ENCODE results near the gene CTNNA2.

Gene CTNNA2

GRCh38 chr2:80525152-80525551 is 1012.3 kb downstream of the CTNNA2 start:
- no peak for DNase-seq

- DNase-seq, result no peak
Observed at GRCh38 chr2:80527119-80527518, 1014.3 kb downstream of the CTNNA2 start.

GRCh38 chr2:80529466-80530165 is 1016.8 kb downstream of the CTNNA2 start:
- DNase-seq, result no peak

GRCh38 chr2:80530442-80531064 is 1017.7 kb downstream of the CTNNA2 start:
- no peak for DNase-seq

GRCh38 chr2:80531319-80531718 is 1018.5 kb downstream of the CTNNA2 start:
- DNase-seq, result no peak

- no peak for DNase-seq
Observed at GRCh38 chr2:80545420-80546210, 1032.8 kb downstream of the CTNNA2 start.

- no peak for DNase-seq
Observed at GRCh38 chr2:80546766-80547165, 1033.9 kb downstream of the CTNNA2 start.

- no peak for DNase-seq
Observed at GRCh38 chr2:80547344-80547743, 1034.5 kb downstream of the CTNNA2 start.

- DNase-seq, result no peak
Observed at GRCh38 chr2:80548469-80548868, 1035.6 kb downstream of the CTNNA2 start.

- no peak for DNase-seq
Observed at GRCh38 chr2:80549901-80550300, 1037.0 kb downstream of the CTNNA2 start.

- no peak for DNase-seq
Observed at GRCh38 chr2:80560326-80560725, 1047.5 kb downstream of the CTNNA2 start.

GRCh38 chr2:80568011-80568410 is 1055.2 kb downstream of the CTNNA2 start:
- no peak for DNase-seq

GRCh38 chr2:80573167-80573566 is 1060.3 kb downstream of the CTNNA2 start:
- DNase-seq, result no peak

GRCh38 chr2:80573950-80574349 is 1061.1 kb downstream of the CTNNA2 start:
- no peak for DNase-seq

GRCh38 chr2:80579756-80580155 is 1066.9 kb downstream of the CTNNA2 start:
- no peak for DNase-seq

GRCh38 chr2:80591233-80591632 is 1078.4 kb downstream of the CTNNA2 start:
- no peak for DNase-seq

GRCh38 chr2:80592106-80592505 is 1079.3 kb downstream of the CTNNA2 start:
- no peak for DNase-seq

GRCh38 chr2:80610108-80610507 is 1097.3 kb downstream of the CTNNA2 start:
- DNase-seq, result no peak

- no peak for DNase-seq
Observed at GRCh38 chr2:80621656-80622055, 1108.8 kb downstream of the CTNNA2 start.

GRCh38 chr2:80624062-80624461 is 1111.2 kb downstream of the CTNNA2 start:
- DNase-seq, result no peak

GRCh38 chr2:80634590-80634989 is 1121.7 kb downstream of the CTNNA2 start:
- DNase-seq, result no peak

GRCh38 chr2:80638783-80639182 is 1125.9 kb downstream of the CTNNA2 start:
- no peak for DNase-seq

- DNase-seq, result no peak
Observed at GRCh38 chr2:80642465-80642864, 1129.6 kb downstream of the CTNNA2 start.

GRCh38 chr2:80643598-80643997 is 1130.7 kb downstream of the CTNNA2 start:
- DNase-seq, result no peak
